GM18511 (cell line): Measurements from ENCODE around the gene MAP4K3.

Experiments
- ATAC-seq: cut with Tn5 transposase; IDR thresholded peaks from one replicate; pipeline ENCODE4 v1.9.1; 2021; ENCODE audit warnings: mild to moderate bottlenecking, moderate library complexity; ENCODE audit not compliant: unreplicated experiment

Gene MAP4K3

DNA sequence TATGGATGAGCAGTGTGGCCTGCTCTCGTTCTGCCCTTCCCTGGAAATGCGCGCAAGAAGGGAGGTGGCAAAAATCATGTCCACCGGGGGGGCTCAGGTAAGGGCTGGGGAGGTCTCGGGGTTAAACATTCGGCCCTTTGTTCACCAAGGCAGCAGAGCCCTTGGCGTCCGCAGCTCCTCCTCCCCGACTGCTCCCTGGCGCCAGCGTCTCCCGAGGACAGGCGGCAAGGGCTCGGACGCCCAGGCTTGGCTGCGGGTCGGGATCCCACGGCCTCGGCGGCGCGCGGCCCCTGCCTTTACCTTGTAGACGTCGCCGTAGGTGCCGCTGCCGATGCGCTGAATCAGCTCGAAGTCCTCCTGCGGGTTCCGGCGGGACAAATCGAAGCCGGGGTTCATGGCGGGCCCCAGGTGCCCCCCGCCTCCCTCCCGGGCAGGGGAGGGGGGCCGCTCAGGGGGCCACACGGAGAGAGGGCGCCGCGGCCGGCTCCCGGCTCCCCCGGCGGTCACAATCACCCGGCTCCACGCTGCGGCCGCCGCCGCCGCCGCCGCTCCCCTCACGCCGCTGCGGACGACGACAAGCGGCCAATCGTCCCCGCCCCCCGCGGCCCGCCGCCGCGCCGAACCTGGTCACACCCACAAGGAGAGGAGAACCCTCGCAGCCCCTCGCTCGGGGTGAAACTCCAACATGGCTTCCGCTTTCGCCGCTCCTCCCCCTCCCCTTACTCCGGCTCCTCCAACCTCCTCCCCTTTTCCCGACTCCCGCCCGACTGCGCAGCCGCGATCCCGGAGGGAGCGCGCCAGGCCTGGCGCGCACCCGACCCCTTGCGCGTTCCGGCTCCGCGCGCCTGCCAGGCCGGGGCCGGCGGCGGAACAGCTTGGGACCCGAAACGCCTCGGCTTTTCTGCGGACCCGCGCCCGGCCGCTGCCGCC is at the start of gene MAP4K3:
MAP4K3 (minus strand) TSS at position 694 of the 930 bp plus-strand sequence; CDS start at position 396, 298 bp downstream.
- peak; percentile 75 for ATAC-seq

DNA sequence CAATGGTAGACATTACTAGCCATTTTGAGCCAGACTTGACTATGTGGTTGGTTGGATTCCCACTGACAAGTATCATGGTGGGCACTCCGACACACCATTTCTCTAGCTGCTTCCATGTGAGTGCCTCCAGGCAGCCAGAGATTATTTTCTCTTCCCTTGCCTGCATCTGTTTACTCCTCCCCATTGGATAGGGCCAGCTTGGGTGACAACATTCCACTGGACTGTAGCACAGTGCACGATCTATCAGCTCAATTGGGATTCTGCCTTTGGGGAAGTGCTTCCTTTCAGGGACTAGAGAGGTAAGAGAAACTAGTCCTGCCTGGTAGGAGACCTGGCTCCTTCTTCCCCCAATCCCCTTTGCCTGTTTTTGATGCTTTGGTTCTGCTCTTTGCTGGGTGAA is 49.0 kb upstream of the MAP4K3 start:
- no peak for ATAC-seq

DNA sequence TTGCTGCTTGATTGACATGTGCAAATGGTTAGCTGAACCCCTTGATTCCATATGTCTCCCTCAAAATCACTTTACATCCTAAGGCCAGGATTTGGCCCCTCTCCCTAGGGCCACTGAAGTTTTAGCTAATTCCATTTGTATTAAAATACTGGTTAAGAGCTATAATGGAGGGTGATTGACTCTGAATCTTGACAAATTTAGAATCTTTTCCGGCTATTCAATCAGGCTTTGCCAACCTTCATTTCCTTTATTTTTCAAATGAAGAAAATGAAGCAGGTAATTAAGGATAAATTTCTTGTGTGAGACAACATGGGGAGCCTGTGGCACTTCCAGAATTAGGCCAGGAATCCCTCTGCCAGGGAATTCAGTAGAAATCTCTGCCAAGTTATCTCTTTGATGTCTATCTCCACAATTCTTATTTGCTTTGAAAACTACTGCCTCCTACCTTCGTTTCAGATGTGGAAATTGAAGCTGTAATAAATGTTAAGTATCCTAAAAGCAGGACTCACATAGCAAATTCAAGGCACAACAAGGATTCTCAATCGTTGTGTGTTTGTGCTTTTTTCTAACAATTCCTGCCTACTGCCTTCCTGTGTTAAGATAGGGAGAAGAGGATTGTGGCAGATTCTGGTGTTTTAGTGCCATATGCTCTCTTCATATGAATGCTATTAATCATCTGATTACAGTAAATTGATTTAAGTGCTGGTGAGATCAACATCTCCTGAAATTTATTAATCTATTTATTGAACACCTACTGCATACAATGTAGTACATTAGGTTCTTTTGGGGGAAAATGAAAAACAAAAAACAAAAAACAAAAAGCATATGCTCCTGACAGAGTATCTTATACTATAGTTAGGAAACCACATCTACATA is 47.8 kb upstream of the MAP4K3 start:
- ATAC-seq, result no peak

DNA sequence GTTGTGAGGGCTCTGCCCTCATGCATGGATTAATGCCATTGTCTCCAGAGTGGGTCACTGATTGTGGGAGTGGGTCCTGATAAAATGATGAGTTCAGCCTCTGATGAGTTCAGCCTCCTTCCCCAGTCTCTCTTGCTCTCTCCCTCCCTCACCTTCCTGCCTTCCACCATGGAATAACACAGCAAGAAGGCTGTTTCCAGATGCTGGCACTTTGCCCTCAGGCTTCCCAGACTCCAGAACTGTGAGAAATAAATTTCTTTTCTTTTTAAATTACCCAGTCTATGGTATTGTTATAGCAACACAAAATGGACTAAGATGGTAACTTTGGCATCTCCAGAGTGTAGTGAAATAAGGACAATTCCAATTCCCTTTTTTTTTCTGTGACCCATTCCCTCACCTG is 47.1 kb upstream of the MAP4K3 start:
- ATAC-seq, result no peak

DNA sequence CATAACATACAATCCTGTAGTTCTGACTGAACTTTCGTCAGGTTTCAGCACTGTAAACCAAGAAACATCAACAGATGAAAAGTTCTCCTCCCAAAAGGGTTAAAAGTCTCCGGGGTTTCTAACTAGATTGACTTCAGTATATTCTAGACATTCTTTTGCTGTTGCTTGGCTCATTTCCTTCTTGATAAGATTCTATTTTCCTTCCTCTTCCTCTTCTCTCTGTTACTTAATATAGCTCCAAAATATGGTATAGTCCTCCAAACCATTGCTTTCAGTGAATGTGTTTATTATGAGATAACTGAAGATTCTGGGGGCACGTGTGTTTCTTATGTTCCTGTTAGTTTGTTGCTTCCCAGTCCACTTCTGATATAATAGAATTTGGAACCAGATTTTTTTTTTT is 46.4 kb upstream of the MAP4K3 start:
- no peak for ATAC-seq

DNA sequence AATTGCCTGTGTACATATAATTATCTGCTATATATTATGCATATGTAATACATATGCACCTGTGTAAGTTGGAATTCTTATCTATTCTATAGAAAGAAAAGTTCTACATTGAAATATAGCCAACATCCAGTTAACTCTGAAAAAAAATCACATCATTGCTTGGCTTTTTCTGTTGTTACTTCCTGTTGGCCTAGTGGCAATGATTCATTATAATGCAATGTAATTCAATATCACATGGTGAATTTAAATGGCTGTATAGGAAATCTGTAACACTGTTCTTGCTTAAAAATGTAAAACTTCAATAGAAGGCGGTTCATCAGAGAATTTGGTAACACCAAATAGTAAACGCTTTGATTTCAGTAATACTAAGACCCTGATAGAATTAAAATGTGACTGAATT is 44.5 kb upstream of the MAP4K3 start:
- no peak for ATAC-seq

DNA sequence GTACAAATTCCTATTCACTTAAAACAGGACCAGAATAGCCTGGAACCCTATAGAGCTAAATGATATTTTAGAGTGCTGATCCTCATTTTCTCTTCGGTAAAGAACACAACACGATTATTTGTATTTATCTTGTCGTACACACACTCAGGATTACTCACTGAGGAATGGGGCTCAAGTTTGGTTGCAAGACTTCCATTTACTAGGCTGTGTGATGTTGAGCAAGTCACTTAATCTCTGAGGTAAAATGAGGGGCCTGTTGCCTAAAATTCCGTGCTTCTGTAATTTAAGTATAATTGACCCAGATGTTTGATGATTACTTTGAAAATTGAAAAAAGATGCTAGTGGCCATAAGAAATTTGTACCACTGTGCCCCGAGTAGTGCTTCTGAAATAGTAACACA is 42.6 kb upstream of the MAP4K3 start:
- no peak for ATAC-seq

DNA sequence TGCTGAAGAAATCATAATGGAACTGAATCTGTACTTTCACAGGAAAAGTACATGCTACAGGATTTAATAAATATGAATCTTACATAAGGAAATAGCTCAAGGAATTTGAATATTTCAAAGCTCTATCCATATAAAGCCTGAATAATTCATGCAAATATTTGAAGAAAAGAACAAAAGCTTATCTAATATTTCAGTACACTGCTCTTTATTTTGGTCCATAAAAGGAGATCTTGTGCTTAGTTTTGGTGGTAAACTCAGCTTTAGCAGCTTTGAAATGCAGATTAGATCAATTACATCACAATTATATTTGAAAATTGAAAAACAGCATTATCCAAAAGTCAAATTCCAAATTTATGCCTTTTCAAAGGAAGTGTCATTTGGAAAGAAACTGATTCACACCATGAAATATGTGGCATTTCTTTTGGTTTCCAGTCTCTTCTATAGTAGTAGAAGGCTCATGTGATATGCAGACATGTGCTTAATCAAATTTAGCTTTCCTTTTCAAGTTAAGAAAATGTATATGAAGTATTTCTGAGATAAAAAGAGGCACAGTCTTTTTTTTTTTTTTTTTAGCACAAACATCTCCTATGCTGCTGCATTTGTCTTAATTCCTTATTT is 42.1 kb upstream of the MAP4K3 start:
- ATAC-seq, result no peak

DNA sequence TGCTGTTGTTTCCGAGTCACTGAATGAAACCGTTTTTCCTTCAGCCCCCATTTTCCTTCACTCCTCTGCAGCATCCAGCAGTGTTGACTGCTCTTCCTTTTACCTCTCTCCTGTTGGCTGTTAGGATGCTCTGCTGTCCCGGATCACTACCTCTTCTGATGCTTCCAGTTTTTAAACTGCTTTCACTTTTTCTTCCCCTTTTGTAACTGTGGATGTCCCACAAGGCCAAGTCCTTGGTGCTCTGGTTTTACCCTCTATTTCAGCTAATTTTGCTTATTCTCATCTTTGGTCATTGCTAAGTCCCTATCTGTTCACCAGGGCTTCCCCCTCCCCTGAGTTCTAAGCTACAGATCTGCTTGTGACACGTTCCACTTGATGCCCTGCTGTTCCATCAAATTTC is 39.4 kb upstream of the MAP4K3 start:
- ATAC-seq, result peak; percentile 91

DNA sequence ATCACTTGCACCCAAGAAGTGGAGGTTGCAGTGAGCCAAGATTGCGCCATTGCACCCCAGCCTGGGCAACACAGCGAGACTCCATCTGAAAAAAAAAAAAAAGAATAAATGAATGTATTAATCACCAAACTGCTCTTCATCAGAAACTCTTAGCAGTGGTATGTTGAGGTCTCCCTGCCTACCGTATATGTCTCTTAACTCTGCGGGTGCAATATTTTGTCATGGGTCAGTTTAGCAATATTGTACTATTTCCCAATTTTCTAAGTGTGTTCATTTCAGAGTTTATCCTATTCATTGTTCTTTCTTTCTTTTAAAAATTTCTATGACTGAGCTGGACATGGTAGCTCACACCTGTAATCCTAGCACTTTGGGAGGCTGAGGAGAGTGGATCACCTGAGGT is 37.9 kb upstream of the MAP4K3 start:
- ATAC-seq, result no peak

DNA sequence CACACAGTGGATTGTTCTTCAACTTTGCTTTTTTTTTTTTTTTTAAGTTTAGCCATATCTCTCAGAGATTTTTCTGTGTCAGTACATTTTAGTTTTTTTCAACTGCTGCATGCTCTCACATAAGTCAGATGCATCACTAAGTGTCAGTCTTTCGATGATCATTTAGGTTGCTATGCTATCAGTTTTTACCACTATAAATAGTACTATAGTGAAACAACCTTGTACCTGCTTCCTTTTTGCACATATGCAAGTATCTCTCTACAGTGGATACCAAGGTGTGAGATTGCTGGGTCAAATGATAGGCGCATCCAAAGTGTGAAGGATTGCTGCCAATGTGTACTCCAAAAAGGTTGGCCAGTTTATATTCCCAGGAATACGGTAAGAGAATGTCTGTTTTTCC is 33.5 kb upstream of the MAP4K3 start:
- ATAC-seq, result peak; percentile 62

DNA sequence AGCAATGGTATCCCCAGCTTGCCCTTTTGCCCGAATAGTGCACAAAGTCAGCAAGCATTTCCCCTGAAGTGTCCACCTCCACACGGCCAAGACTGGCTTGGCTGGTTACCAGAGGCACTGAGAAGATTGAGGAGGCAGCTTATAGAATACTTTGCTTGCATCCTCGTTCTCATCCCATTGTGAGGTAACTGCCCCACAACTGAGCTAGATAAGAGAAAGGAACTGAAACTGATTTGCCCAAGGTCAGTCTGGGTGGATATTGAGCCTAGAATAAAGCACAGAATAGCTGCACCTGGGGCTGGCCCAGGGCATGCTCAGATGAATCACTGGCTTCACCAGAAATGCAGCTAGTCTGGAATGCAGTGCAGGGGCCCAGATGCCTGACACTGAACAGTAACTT is 32.7 kb upstream of the MAP4K3 start:
- ATAC-seq, result peak; percentile 83

DNA sequence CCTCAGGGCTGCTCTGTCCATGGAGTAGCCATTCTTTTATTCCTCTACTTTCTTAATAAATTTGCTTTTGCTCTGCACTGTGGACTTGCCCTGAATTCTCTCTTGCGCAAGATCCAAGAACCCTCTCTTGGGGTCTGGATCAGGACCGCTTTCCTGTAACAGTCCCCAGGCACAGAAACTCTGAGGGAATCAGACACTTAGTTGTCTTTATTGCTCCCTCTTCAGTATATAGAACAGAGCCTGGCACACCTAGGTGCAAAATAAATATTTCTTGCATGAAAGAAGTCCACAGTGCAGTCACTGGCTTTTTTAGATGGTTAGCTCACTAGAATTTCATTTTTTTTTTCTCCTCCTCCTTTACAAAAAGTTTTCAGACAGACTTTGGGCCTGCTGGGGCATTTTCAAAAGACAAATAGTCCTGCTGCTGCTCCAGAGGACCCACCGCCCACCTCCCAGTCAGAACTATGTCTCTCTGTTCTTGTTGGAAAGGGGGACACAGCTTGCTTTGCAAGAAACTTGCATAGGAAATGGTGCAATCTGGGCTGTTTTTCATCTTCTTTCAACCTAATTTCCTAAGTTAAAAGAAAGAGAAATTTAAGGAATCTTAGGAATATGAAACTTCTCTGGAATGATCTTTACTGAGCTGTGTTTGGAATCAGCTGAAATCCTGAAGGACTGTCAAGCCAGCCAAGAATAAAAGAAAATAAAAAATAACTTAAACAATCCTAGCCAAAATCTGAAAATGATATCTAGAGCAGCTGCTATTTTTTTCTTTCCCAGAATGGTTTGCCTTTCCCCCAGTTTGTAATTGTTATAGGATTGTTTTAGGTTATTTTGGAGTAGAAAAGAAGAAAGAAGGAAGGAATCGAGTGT is 31.7 kb upstream of the MAP4K3 start:
- no peak for ATAC-seq

DNA sequence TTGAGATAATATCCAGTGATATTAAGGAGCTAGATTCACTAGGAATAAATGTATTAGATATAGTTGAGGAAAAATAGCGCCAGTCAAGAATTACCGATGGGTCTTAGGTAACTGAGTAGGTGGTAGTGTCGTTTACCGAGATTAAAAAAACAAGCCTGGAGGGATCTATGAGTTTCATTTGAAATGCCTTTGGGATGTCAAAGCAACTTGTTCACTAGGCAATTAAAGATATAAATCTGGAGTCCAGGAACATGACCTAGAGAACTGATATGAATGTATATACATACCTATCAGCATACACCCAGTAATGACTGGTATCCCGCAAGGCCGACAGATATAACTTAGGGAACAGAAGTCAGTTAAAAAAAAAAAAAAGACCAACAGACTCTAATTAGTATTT is 29.2 kb upstream of the MAP4K3 start:
- ATAC-seq, result no peak

DNA sequence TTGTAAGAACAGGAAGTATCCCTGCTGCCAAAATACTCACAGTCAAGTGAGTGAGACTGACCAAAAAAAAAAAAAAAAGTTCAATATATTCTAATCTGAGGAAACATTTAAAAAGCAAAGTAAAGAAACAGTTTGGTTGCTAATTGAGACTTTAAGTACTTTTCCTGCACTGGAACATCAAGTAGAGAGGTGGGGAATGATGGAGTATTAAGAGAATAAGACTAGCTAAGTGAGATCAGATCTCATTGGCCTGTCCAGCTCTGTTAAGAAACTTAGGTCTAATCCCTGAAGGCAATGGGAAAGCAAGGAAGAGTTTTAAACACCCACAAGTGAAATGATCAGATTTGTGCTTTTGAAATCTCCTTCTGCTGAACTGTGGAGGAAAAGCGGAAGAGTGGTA is 27.8 kb upstream of the MAP4K3 start:
- ATAC-seq, result no peak

DNA sequence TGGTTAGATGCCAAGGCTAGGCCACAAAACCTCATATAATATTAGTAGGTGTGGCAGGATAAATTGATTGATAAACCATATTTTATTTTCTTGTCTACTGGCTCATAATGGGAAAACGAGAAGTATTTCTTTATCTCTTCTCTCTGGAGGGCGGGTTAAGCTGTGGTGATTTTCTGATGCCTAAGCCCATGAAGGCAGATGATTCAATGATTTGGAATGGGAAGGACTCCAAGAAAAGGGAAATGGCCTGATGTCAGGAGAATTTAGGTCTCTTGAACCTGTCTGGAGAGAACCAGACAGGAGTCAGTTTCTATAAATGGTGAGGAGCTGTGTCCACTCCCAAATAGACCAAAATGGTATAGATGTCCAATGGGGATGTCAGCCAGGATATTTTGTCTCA is 18.7 kb upstream of the MAP4K3 start:
- ATAC-seq, result no peak

DNA sequence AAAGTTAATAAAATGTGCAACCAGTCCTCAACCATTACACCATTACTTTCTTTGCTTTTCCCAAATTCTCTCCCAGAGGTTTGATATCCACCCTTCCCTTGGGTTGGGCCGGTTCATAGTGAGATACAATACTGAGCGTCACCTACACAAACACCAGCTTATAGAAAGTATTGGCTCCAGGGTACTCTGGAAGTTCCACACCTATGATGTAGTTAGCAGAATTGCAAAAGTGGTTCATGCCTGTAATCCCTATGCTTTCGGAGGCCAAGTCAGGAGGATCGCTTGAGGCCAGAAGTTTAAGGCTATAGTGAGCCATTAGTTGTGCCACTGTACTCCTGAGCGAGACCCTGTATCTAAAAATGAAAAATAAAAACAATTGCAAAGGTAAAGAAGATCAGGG is 15.3 kb upstream of the MAP4K3 start:
- ATAC-seq, result no peak

DNA sequence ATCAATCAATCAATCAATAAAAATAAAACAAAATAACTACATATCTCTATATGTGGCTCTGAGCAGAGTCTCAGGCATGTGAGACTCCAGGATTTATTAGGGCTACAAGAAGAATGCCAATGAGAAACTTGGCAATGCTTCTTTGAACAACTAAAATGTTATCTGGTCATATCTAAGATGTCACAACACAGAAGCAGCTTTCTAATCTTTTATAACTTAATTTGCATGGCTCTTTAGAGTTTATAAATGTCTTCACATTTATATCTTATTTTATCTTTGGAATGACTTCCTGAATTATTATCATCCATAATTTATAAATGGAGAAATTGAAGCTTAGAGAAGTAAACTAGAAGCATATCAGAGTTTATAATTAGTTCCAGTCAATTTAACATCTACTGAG is 14.9 kb upstream of the MAP4K3 start:
- ATAC-seq, result no peak

DNA sequence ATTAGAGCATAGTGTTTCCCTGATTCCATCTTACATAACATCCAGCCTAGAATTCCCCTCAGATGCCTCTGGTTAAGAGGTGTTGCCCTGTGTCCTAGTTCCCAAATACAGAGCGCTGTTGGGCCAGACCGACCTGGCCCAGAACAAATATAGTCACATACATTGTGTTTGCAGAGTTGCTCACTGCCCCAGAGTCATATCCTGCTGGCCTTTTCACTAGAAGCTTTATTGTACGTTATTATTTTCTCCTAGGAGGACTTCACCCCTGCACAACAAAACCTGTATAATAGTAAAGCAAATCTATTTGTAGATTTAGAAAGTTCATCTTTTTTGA is 11.1 kb upstream of the MAP4K3 start:
- ATAC-seq, result no peak

DNA sequence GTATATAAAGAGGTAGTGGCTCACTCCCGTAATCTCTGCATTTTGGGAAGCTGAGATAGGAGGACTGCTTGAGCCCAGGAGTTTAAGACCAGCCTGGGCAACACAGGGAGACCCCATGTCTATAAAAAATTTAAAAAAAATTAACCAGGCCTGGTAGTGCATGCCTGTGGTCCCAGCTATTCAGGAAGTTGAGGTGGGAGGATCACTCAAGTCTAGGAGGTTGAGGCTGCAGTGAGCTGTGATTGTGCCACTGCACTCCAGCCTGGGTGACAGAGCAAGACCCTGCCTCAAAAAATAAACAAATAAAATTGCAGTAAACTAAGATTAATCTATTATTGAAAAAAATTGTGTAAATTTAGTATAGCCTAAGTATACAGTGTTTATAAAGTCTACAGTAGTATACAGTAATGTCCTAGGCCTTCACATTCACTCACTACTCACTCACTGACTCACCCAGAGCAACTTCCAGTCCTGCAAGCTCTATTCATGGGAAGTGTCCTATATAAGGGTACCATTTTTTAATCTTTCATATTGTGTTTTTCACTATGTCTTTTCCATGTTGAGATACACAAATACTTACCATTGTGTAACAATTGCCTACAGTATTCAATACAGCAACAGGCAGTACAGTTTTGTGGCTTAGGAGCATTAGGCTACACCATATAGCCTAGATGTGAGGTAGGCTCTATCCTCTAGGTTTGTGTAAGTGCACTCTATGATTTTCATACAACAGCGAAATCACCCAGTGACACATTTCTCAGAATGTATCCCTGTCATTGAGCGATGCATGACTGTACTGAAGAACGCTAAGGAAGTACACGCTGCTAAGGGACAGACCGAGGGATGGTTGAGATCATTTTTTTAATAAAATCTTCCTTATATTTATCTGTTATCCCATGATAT is 10.4 kb upstream of the MAP4K3 start:
- no peak for ATAC-seq
